GM18873 (cell line): ENCODE results near the gene MFF.
"Not testable (repeated sequence)": the region's sequence is repeated elsewhere in the genome, so short reads cannot be mapped to it uniquely, and the experiment has no call there.

Source experiments
- ATAC-seq: cut with Tn5 transposase; IDR thresholded peaks from one replicate; pipeline ENCODE4 v1.9.1; 2021; ENCODE audit warnings: mild to moderate bottlenecking, moderate library complexity, moderate number of reproducible peaks; ENCODE audit not compliant: unreplicated experiment, low FRiP score

MFF gene

GRCh38 chr2:227326783-227327182 is 1.7 kb downstream of the MFF start:
- ATAC-seq: no peak

GRCh38 chr2:227335713-227336112 is 10.7 kb downstream of the MFF start:
- ATAC-seq: no peak

DNA sequence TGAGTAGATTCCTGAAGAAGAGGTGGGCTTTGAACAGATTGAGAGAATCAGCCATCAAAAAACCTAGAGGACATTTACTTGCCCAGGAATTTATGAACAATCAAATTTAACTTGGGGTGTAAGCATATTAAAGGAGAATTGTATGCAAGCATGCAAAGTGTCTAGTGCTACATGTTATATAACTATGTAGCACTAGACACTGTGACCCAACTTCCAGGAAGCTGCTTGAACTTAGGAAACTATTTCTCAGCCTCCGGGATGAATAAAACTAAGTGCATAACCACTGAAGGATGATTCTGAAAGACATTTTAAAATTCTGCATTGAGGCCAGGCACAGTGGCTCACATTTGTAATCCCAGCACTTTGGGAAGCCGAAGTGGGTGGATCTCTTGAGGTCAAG is 12.4 kb downstream of the MFF start:
- no peak for ATAC-seq

GRCh38 chr2:227339098-227339599 is 14.1 kb downstream of the MFF start:
- no peak for ATAC-seq

- no peak for ATAC-seq
Observed at GRCh38 chr2:227340106-227340505, 15.1 kb downstream of the MFF start.

DNA sequence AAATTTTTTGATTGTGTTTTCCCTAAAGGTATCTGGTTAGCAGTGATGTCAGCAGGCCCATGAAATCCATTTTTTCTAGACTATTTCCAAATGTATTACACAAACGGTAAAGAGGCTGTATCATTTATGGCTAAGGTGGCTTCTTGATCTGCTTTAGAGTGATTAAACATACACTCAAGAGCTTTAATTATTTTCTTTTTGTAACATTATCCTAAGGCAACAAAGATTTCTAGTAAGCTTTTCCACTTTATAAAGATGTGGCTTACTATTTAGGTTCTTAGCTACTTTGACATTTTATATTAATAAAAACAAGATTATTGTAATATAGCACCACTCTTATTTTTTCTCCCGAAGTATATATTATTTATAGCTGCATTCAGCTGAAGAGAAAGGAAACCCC is 16.5 kb downstream of the MFF start:
- no peak for ATAC-seq

- no peak for ATAC-seq
Observed at GRCh38 chr2:227344231-227344630, 19.2 kb downstream of the MFF start.

DNA sequence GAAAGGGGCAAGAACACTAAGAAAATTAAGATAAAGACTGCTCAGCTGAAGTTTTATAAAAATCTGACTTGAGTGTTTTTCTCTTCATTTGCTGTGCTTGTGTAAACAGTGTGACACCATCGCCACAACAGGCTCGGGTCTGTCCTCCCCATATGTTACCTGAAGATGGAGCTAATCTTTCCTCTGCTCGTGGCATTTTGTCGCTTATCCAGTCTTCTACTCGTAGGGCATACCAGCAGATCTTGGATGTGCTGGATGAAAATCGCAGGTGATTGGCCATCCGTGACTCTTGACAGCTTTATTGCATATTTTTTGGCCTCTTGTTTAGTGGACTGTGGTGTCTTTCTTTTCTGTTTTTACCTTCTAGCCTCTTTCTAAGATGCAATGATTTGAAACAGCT is 22.1 kb downstream of the MFF start:
- no peak for ATAC-seq

DNA sequence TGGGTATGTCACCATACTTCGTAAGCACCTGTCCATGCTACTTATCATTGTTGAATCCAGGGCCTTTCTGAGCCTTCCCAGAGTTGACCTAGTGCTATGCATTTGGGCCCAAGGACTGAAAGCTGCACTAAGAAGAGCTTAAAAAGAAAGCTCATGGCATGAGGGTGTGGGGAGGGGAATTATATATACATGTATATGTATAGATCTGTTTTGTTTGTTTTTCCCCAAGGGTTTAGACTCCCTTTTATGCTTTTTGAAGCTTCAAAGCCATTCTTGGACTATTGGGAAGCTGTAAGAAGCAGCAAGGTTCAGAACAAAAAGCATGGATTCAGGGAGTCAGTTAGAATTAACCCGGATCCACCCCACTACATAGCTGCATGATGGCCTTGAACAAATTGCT is 23.3 kb downstream of the MFF start:
- ATAC-seq: no peak

DNA sequence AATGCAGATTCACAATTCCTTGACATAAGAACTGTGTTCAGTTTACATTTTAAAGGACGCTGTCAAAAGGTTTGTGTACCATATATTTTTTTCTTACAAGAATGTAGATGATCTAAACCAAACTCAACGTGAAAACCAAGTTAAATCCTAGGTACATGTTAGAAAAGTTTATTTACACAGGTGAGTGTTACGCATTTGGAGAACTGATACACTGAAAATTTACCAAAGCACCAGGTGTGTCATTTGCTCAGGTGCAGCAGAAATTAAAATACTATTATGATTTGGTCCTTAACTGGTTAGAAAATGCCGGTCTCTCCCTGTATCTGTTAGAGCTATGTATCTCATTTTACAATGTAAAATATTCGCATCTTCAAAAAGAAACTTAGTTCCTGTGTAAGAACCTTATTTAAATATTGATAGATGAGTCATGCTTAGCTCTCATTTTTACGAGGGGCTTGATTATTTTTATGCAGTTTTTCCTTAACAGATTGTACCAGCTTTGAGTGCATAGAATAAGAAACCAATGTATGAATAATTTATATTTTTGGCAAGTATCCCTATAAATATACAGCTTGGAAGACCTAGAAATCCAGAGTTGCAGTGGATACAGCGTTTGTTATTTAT is 25.1 kb downstream of the MFF start:
- ATAC-seq: no peak

- peak; percentile 78 for ATAC-seq
Observed at GRCh38 chr2:227351639-227352038, 26.6 kb downstream of the MFF start.

DNA sequence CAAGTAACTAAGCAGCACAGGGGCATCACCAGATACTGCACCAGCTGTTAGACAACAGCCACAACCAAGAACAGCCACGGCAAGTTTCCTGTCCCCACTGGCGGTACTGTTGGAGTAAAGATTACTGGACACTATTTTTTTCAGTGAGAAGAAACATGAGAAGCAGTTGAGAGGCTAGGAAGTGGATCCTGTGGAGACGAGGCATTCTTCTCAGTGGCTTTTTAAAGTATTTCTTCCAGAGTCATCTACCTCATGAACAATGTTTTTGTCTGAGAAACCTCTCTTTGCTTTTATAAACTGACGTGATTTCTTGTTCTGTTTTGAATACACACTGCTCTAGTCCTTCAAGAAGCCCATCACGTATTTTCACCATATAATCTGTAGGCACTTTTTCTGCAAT is 35.3 kb downstream of the MFF start:
- no peak for ATAC-seq

- no peak for ATAC-seq
Observed at GRCh38 chr2:227363756-227364155, 38.7 kb downstream of the MFF start.

- not testable (repeated sequence) for ATAC-seq
Observed at GRCh38 chr2:227364585-227365263, 39.7 kb downstream of the MFF start.

- ATAC-seq: no peak
Observed at GRCh38 chr2:227365833-227366232, 40.8 kb downstream of the MFF start.

DNA sequence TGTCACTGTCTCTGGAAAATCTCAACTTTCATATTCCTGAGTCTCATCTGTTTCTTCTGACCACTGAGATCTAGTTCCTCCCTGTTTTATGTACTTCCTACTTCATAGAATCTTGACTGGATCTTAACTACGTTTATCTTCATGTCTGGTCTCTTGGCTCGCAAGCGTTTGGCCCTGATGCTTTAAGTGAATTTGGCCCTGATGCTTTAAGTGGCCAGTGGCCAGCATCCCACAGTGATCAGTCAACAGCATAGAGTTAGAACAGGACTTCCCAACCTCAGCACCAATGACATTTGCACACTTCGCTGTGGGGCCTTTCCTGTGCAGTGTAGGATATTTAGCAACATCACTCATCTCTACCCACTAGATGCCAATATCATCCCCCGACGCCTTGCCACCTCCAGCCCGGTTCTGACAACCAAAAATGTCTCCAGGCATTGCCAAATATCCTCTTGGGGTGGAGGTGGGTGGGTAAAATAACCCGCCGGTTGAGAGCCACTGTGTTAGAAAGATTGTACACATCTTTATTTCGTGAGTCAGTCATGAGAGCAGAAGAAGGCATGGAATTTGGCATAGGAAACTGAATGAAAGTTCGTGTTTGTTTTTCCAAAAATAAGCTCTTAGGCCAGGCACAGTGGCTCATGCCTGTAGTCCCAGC is 41.8 kb downstream of the MFF start:
- ATAC-seq: no peak

- ATAC-seq: no peak
Observed at GRCh38 chr2:227367427-227367795, 42.4 kb downstream of the MFF start.

DNA sequence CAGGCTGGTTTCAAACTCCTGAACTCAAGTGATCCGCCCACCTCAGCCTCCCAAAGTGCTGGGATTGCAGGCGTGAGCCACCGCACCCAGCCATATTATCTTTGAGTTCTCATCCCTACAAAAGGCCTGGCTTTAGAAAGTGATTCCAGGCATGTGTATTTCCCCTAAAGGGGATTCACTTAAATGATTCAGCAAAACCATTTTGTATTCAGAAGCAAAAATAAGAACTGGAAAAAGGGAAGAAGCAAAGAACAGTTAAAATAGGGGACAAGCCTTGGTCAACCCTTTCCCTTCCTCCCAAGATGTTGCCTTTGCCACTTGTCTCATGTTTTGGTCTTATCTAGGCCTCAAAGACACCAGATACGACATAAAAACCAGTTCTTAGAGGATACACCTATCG is 43.5 kb downstream of the MFF start:
- ATAC-seq: no peak

DNA sequence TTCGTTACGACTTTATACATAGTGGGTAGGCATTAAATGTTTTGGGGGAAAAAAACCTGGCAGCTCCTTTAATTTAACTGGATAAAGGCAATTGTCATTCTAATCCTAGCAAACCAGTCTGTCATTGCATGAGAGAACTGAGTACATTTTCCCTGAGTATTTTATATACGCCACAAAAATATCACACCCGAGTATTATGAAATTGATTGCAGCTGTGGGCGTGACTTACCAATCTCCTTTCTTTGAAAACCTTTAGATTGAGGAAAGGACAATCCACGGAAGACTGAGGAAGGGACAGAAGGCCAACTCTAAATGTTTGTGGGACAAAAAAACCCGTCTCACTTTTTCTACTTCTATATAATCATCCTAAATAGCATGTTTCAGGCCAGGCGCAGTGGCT is 45.0 kb downstream of the MFF start:
- no peak for ATAC-seq

DNA sequence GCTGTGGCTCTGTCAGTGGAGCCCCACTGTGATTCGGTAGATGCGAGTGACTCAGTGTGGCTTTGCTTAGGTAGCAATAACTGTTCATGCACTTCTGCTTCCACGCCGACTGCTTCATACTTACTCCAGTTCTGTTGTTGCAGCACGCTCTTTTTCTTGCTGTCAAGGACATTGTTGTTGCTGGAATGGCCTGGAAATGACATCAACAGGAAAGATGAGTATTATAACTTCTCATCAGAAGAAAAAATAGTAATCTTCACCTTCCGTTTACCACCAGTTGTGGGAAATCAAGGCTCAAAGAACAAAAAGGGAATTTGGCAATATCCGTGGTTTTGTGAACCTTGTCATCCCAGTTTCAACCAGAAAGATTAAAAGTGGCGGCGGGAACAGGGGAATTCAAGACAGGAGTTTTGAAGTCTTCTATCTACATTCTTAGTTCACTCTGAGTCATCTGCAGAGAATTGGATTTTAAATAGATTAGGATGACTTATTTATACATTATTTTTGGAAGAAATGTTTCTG is 45.8 kb downstream of the MFF start:
- ATAC-seq: no peak

DNA sequence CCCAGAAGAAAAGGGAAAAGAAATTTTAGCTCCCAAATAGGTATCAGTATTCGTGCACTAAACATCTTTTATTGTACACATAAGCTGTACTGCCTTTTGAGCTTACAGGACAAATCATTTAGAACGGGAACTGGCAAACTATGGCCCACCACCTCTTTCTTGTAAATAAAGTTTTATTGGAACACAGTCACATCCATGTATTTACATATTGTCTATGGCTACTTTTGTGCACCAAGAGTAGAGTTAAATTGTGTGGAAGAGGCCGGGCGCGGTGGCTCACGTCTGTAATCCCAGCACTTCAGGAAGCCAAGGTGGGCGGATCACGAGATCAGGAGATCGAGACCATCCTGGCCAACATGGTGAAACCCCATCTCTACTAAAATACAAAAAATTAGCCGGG is 48.3 kb downstream of the MFF start:
- ATAC-seq: no peak

GRCh38 chr2:227374158-227374557 is 49.1 kb downstream of the MFF start:
- ATAC-seq: no peak
